ENCODE data around the gene DHCR7.

DHCR7 gene

DNA sequence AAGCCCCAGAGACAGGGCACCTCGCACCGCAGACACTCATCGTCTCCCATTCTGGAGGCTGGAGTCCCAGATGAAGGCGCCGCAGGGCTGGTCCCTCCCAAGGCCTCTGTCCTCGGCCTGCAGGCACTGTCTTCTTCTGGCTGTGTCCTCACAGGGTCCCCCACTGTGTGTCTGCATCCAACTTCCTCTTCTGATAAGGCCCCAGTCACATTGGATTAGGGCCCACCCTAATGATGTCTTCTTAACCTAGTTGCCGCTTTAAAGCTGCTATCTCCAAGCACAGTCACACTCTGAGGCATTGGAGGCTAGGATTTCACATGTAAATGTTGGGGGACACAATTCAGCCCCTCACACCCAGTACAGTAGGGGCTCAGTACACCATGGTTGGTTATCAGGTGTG is 48.9 kb downstream of the DHCR7 start:
- H2BK5ac ChIP-seq (ENCODE audit: low read depth, low read length, poor library complexity): no peak overlapping the region
- no peak overlapping the region for H3K4me3 ChIP-seq (ENCODE audit: low read depth, low read length)
- H4K91ac ChIP-seq (ENCODE audit: low read depth, low read length): no peak overlapping the region
- no peak overlapping the region for H3K23ac ChIP-seq (ENCODE audit: low read length)
- H3K4me1 ChIP-seq (ENCODE audit: control insufficient read depth in 1 of 2, insufficient read depth in 2 of 2, low read length in 2 of 2): no peaks in the 10 kb centered on the region
- H4K8ac ChIP-seq (ENCODE audit: low read depth, low read length): no peak overlapping the region
- H3K36me3 ChIP-seq (ENCODE audit: control insufficient read depth in 1 of 2, insufficient read depth in 2 of 2, low read length in 2 of 2): no peaks in the 10 kb centered on the region
- no peak overlapping the region for H3K9ac ChIP-seq (ENCODE audit: low read length)
- no peaks in the 10 kb centered on the region for H3K79me2 ChIP-seq (ENCODE audit: control insufficient read depth, insufficient read depth, low read length, poor library complexity)
- no peak overlapping the region for H2AFZ ChIP-seq (ENCODE audit: insufficient read depth, low read length, poor library complexity)
- H3K4ac ChIP-seq (ENCODE audit: low read depth, low read length): no peak overlapping the region
- peaks cover 11% of the 10 kb centered on the region for H3K9me3 ChIP-seq (ENCODE audit: insufficient read depth, low read depth, low read length)
- no peak overlapping the region for H2AK5ac ChIP-seq (ENCODE audit: low read length)
- H3K14ac ChIP-seq (ENCODE audit: low read length): no peak overlapping the region
- DNase-seq: no peak
- no peaks in the 10 kb centered on the region for H3K27me3 ChIP-seq (ENCODE audit: insufficient read depth, low read length)
- no CpG with 5 or more reads among the region's 7 CpGs for WGBS (ENCODE audit: extremely low coverage, insufficient coverage, insufficient read length)
- H2BK120ac ChIP-seq (ENCODE audit: insufficient read depth, low read length, poor library complexity): no peak overlapping the region
- no peak overlapping the region for H2BK12ac ChIP-seq (ENCODE audit: low read length)
- no peak overlapping the region for H3K27ac ChIP-seq (ENCODE audit: low read depth, low read length)
- no peak overlapping the region for H3K4me2 ChIP-seq (ENCODE audit: low read length)
- H3K79me1 ChIP-seq (ENCODE audit: low read length): no peaks in the 10 kb centered on the region
- no peak overlapping the region for H3K18ac ChIP-seq (ENCODE audit: low read length)
- no peak overlapping the region for H4K12ac ChIP-seq (ENCODE audit: low read depth, low read length)

DNA sequence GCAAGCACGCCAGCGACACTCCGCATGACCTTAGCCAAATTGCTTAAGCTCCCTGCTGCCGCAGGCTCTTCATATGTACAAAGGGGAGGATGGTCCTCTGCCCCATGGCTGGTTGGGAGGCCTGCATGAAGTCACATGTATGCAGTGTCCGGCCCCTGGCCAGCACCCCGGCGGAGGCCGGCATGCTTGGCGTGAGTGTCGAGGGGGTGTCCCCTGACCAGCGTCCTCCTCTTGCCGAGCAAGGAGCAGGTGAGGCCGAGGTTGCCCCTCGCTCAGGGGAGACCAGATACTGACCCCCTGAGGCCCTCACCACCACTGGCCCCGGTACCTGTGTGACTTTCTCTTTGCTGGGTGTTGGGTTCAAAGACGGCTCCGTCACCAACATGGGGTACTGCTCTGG is 50.2 kb downstream of the DHCR7 start:
- H3K9me3 ChIP-seq (ENCODE audit: insufficient read depth, low read depth, low read length): peaks cover 8% of the 10 kb centered on the region
- H3K4me3 ChIP-seq (ENCODE audit: low read depth, low read length): no peak overlapping the region
- H3K23ac ChIP-seq (ENCODE audit: low read length): no peak overlapping the region
- H2BK120ac ChIP-seq (ENCODE audit: insufficient read depth, low read length, poor library complexity): no peak overlapping the region
- no peaks in the 10 kb centered on the region for H3K4me1 ChIP-seq (ENCODE audit: control insufficient read depth in 1 of 2, insufficient read depth in 2 of 2, low read length in 2 of 2)
- no peak overlapping the region for H3K18ac ChIP-seq (ENCODE audit: low read length)
- H2BK12ac ChIP-seq (ENCODE audit: low read length): no peak overlapping the region
- no peak overlapping the region for H4K12ac ChIP-seq (ENCODE audit: low read depth, low read length)
- no peak overlapping the region for H3K27ac ChIP-seq (ENCODE audit: low read depth, low read length)
- H3K79me2 ChIP-seq (ENCODE audit: control insufficient read depth, insufficient read depth, low read length, poor library complexity): no peaks in the 10 kb centered on the region
- DNase-seq: no peak
- no peak overlapping the region for H2BK5ac ChIP-seq (ENCODE audit: low read depth, low read length, poor library complexity)
- H3K4me2 ChIP-seq (ENCODE audit: low read length): no peak overlapping the region
- no peaks in the 10 kb centered on the region for H3K36me3 ChIP-seq (ENCODE audit: control insufficient read depth in 1 of 2, insufficient read depth in 2 of 2, low read length in 2 of 2)
- WGBS (ENCODE audit: extremely low coverage, insufficient coverage, insufficient read length): no CpG with 5 or more reads among the region's 17 CpGs
- H4K8ac ChIP-seq (ENCODE audit: low read depth, low read length): no peak overlapping the region
- no peak overlapping the region for H2AK5ac ChIP-seq (ENCODE audit: low read length)
- no peak overlapping the region for H2AFZ ChIP-seq (ENCODE audit: insufficient read depth, low read length, poor library complexity)
- H3K4ac ChIP-seq (ENCODE audit: low read depth, low read length): no peak overlapping the region
- H4K91ac ChIP-seq (ENCODE audit: low read depth, low read length): no peak overlapping the region
- H3K14ac ChIP-seq (ENCODE audit: low read length): no peak overlapping the region
- no peaks in the 10 kb centered on the region for H3K79me1 ChIP-seq (ENCODE audit: low read length)
- no peak overlapping the region for H3K9ac ChIP-seq (ENCODE audit: low read length)
- no peaks in the 10 kb centered on the region for H3K27me3 ChIP-seq (ENCODE audit: insufficient read depth, low read length)

DNA sequence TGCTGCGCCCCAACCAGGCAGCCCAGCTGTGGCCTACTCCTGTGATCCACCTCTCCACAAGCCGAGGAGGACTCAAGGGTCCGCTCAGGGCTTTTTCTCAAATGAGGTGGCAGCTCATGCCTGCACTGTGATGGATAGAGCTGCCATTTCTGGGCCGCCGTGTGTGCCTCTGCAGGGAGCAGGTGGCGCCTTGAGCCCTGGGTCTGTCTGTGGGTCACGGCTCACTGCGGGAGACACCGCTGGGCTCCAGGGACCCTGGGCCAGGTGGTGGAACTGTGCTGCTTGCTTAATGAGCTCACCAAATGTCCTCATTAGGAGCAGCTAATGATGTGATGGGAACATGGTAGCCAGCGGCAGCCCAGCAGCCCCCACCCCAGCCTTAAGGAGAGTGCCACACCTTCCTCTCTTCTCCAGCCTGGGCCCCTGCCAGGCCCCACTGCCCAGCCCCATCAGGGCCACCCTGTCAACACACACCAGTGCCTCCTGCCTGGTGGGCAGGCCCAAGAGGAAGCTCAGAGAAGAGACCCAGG is 50.8 kb downstream of the DHCR7 start:
- no peak overlapping the region for H3K18ac ChIP-seq (ENCODE audit: low read length)
- no peak overlapping the region for H2BK120ac ChIP-seq (ENCODE audit: insufficient read depth, low read length, poor library complexity)
- H4K8ac ChIP-seq (ENCODE audit: low read depth, low read length): no peak overlapping the region
- no peak overlapping the region for H3K4ac ChIP-seq (ENCODE audit: low read depth, low read length)
- no peak overlapping the region for H4K12ac ChIP-seq (ENCODE audit: low read depth, low read length)
- no peak overlapping the region for H2BK12ac ChIP-seq (ENCODE audit: low read length)
- no peaks in the 10 kb centered on the region for H3K4me1 ChIP-seq (ENCODE audit: control insufficient read depth in 1 of 2, insufficient read depth in 2 of 2, low read length in 2 of 2)
- H4K91ac ChIP-seq (ENCODE audit: low read depth, low read length): no peak overlapping the region
- H2AFZ ChIP-seq (ENCODE audit: insufficient read depth, low read length, poor library complexity): no peak overlapping the region
- no CpG with 5 or more reads among the region's 10 CpGs for WGBS (ENCODE audit: extremely low coverage, insufficient coverage, insufficient read length)
- peaks cover 3% of the 10 kb centered on the region for H3K9me3 ChIP-seq (ENCODE audit: insufficient read depth, low read depth, low read length)
- no peak overlapping the region for H3K9ac ChIP-seq (ENCODE audit: low read length)
- H3K36me3 ChIP-seq (ENCODE audit: control insufficient read depth in 1 of 2, insufficient read depth in 2 of 2, low read length in 2 of 2): no peaks in the 10 kb centered on the region
- DNase-seq: no peak
- H3K4me3 ChIP-seq (ENCODE audit: low read depth, low read length): no peak overlapping the region
- H3K27me3 ChIP-seq (ENCODE audit: insufficient read depth, low read length): no peaks in the 10 kb centered on the region
- no peak overlapping the region for H2AK5ac ChIP-seq (ENCODE audit: low read length)
- H3K79me2 ChIP-seq (ENCODE audit: control insufficient read depth, insufficient read depth, low read length, poor library complexity): no peaks in the 10 kb centered on the region
- H3K4me2 ChIP-seq (ENCODE audit: low read length): no peak overlapping the region
- H3K79me1 ChIP-seq (ENCODE audit: low read length): no peaks in the 10 kb centered on the region
- H3K23ac ChIP-seq (ENCODE audit: low read length): no peak overlapping the region
- no peak overlapping the region for H3K14ac ChIP-seq (ENCODE audit: low read length)
- H2BK5ac ChIP-seq (ENCODE audit: low read depth, low read length, poor library complexity): no peak overlapping the region
- H3K27ac ChIP-seq (ENCODE audit: low read depth, low read length): no peak overlapping the region

DNA sequence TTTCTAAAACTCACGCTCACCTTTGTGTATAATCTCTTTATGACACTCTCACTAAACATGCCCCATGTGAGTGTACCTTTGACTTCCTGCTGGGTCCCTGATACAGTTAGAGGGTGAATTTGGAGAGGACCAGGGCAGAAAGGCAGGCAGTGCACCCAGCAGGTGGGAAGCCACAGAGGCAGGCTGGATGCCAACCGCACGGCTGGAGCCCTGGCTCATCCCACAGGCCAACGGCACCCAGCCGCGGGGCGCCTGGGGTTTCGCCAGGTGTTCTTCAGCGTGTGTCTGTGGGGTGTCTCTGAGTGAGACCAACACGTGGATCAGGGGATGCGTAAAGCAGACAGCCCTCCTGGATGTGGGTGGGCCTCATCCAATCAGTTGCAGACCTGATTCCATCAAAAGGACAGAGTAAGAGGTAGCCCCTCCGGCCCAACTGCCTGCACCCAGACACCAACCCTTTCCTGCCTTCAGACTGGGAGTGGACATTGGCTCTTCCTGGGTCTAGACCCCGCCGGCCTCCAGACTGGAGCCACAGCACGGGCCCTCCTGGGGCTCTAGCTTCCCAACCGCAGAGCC is 51.6 kb downstream of the DHCR7 start:
- no peaks in the 10 kb centered on the region for H3K79me2 ChIP-seq (ENCODE audit: control insufficient read depth, insufficient read depth, low read length, poor library complexity)

More for the DNA sequence above, 51.6 kb downstream of the DHCR7 start:
- no peak overlapping the region for H3K18ac ChIP-seq (ENCODE audit: low read length)
- no peak overlapping the region for H3K4me2 ChIP-seq (ENCODE audit: low read length)
- WGBS (ENCODE audit: extremely low coverage, insufficient coverage, insufficient read length): no CpG with 5 or more reads among the region's 16 CpGs
- no peak overlapping the region for H2BK12ac ChIP-seq (ENCODE audit: low read length)
- H3K14ac ChIP-seq (ENCODE audit: low read length): no peak overlapping the region
- H2BK5ac ChIP-seq (ENCODE audit: low read depth, low read length, poor library complexity): no peak overlapping the region
- H3K9ac ChIP-seq (ENCODE audit: low read length): no peak overlapping the region
- H3K36me3 ChIP-seq (ENCODE audit: control insufficient read depth in 1 of 2, insufficient read depth in 2 of 2, low read length in 2 of 2): no peaks in the 10 kb centered on the region
- no peak overlapping the region for H4K8ac ChIP-seq (ENCODE audit: low read depth, low read length)
- no peaks in the 10 kb centered on the region for H3K79me1 ChIP-seq (ENCODE audit: low read length)
- no peak overlapping the region for H4K12ac ChIP-seq (ENCODE audit: low read depth, low read length)
- no peak overlapping the region for H4K91ac ChIP-seq (ENCODE audit: low read depth, low read length)
- H3K9me3 ChIP-seq (ENCODE audit: insufficient read depth, low read depth, low read length): peaks cover 3% of the 10 kb centered on the region
- H2BK120ac ChIP-seq (ENCODE audit: insufficient read depth, low read length, poor library complexity): no peak overlapping the region
- no peak overlapping the region for H2AFZ ChIP-seq (ENCODE audit: insufficient read depth, low read length, poor library complexity)
- no peak overlapping the region for H2AK5ac ChIP-seq (ENCODE audit: low read length)
- no peak overlapping the region for H3K23ac ChIP-seq (ENCODE audit: low read length)
- no peak overlapping the region for H3K27ac ChIP-seq (ENCODE audit: low read depth, low read length)
- H3K4me1 ChIP-seq (ENCODE audit: control insufficient read depth in 1 of 2, insufficient read depth in 2 of 2, low read length in 2 of 2): no peaks in the 10 kb centered on the region
- no peak overlapping the region for H3K4ac ChIP-seq (ENCODE audit: low read depth, low read length)
- DNase-seq: no peak
- no peaks in the 10 kb centered on the region for H3K27me3 ChIP-seq (ENCODE audit: insufficient read depth, low read length)
- H3K4me3 ChIP-seq (ENCODE audit: low read depth, low read length): no peak overlapping the region
